Loucy (cell line): Measurements from ENCODE around the gene UBE2G1.

ENCODE experiments used
- EZH2phosphoT487 ChIP-seq: fragments of 200-600 bp; IDR thresholded peaks from 2 replicates; pipeline ENCODE4 v1.6.1; 2018; ENCODE audit warnings: antibody characterized with exemption, mild to moderate bottlenecking, moderate library complexity, borderline replicate concordance
- TF ChIP-seq, protein P1 (sequence below): fragments of 200-600 bp; sonication (generic); conservative IDR thresholded peaks from 2 replicates; pipeline ENCODE4 v1.5.1; 2014; ENCODE audit warnings: mild to moderate bottlenecking, antibody characterized with exemption, low read length

DNA sequence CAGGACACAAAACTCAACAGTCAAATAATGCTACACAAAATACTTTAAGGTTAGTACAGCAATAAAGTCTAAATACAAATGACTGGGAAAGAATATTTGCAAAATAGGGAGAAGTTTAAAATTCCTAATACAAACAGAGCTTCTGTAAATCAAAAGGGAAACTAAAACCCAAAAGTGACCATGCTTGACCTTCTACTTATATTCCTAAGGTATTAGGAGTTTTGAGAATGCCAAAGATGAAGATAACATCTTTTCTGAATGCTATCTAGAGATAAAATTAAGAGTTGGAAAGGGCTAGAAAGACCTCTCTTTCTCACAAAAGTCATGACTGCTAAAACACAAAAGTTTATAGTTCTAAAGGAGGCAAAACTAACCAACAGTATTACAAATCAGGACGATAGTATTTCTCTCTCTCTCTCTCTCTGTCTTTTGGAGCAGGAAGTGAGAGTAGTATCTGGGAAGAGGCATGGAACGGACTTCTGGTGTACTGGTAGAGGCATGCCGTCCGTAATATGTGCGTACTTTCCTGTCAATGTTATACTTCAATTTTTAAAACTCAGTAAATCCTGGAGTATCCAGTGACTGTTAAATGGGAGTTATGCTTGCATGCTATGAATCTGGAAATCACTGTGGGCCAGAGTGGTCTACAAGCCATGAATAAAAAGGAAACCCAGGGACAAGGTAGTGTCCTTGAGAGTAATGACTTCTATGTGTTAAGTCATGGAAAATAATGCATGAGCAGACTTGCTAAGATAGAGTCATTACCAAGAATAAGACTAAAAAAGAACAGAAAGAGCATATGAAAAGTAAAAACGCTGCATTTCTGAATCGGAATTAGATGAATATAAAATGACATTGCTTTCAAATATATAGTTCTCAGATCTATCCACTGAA, 53.0 kb downstream of the UBE2G1 start:
- TF ChIP-seq, protein P1, sequence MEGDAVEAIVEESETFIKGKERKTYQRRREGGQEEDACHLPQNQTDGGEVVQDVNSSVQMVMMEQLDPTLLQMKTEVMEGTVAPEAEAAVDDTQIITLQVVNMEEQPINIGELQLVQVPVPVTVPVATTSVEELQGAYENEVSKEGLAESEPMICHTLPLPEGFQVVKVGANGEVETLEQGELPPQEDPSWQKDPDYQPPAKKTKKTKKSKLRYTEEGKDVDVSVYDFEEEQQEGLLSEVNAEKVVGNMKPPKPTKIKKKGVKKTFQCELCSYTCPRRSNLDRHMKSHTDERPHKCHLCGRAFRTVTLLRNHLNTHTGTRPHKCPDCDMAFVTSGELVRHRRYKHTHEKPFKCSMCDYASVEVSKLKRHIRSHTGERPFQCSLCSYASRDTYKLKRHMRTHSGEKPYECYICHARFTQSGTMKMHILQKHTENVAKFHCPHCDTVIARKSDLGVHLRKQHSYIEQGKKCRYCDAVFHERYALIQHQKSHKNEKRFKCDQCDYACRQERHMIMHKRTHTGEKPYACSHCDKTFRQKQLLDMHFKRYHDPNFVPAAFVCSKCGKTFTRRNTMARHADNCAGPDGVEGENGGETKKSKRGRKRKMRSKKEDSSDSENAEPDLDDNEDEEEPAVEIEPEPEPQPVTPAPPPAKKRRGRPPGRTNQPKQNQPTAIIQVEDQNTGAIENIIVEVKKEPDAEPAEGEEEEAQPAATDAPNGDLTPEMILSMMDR: no peak
- TF ChIP-seq EZH2phosphoT487: no peak
